Smooth muscle cell (in vitro differentiated cells): ENCODE measurements around the gene ETNK2. TPM values are rescaled to one million over a fixed set of nuclear protein-coding genes. Genes with fewer than 3 reads are reported as not detected.
"Not testable (repeated sequence)": the region's sequence is repeated elsewhere in the genome, so short reads cannot be mapped to it uniquely, and the experiment has no call there.

ENCODE experiments used
- DNase-seq: peaks from one replicate; lab custom pipeline; 2025; ENCODE audit not compliant: unreplicated experiment; lab: John Stamatoyannopoulos, UW
- H2AFZ ChIP-seq: fragments of 200-600 bp; sonication (generic); 2 replicates; pipeline ENCODE4 v1.6.0; 2016; ENCODE audit warnings: antibody characterized with exemption, low read depth, mild to moderate bottlenecking
- H3F3A ChIP-seq: fragments of 200-600 bp; sonication (generic); 2 replicates; pipeline ENCODE4 v1.6.0; 2017; ENCODE audit warnings: antibody characterized with exemption, low read depth
- H3K27ac ChIP-seq: fragments of 200-600 bp; sonication (generic); 2 replicates; pipeline ENCODE4 v1.5.1; 2016; ENCODE audit warnings: low read depth, mild to moderate bottlenecking
- H3K27me3 ChIP-seq: fragments of 200-600 bp; sonication (generic); 2 replicates; pipeline ENCODE4 v1.6.1; 2016; ENCODE audit warnings: low read depth, mild to moderate bottlenecking
- H3K36me3 ChIP-seq: fragments of 200-600 bp; sonication (generic); 2 replicates; pipeline ENCODE4 v1.5.1; 2016; ENCODE audit warnings: low read depth
- H3K4me1 ChIP-seq: fragments of 200-600 bp; sonication (generic); 2 replicates; pipeline ENCODE4 v1.5.1; 2016; ENCODE audit warnings: low read depth
- H3K4me2 ChIP-seq: fragments of 200-600 bp; sonication (generic); 2 replicates; pipeline ENCODE4 v1.6.0; 2016; ENCODE audit warnings: mild to moderate bottlenecking
- H3K4me3 ChIP-seq: fragments of 200-600 bp; sonication (generic); 2 replicates; pipeline ENCODE4 v1.5.1; 2016; ENCODE audit warnings: mild to moderate bottlenecking
- H3K79me2 ChIP-seq: fragments of 200-600 bp; sonication (generic); 2 replicates; pipeline ENCODE4 v1.6.0; 2016; ENCODE audit warnings: low read depth, mild to moderate bottlenecking
- H3K9ac ChIP-seq: fragments of 200-600 bp; sonication (generic); 2 replicates; pipeline ENCODE4 v1.6.0; 2016; ENCODE audit warnings: low read depth
- H3K9me3 ChIP-seq: fragments of 200-600 bp; sonication (generic); replicated peaks from 2 replicates; pipeline ENCODE4 v1.5.1; 2016; ENCODE audit warnings: low read depth
- H4K20me1 ChIP-seq: fragments of 200-600 bp; sonication (generic); 2 replicates; pipeline ENCODE4 v1.6.0; 2016; ENCODE audit warnings: low read depth
- CTCF ChIP-seq: fragments of 200-600 bp; sonication (generic); IDR thresholded peaks from 2 replicates; pipeline ENCODE4 v1.5.1; 2017; ENCODE audit warnings: borderline replicate concordance, mild to moderate bottlenecking, antibody characterized with exemption; ENCODE audit not compliant: insufficient read depth, poor library complexity, severe bottlenecking
- WGBS: methylation state at CpG from one replicate; pipeline ENCODE4 v1.1.7; 2016; ENCODE audit warnings: low lambda C conversion rate; 5-methylcytosine and 5-hydroxymethylcytosine counted together
- polyA plus RNA-seq: library from polyadenylated mRNA; unstranded; fragments of >200 nt; fragmentation: Nextera tagmentation; extraction: Ambion mirVana; gene quantifications from 2 replicates; pipeline ENCODE4 v1.2.1, GENCODE V29; 2016
- total RNA-seq: library from RNA; depleted of rRNA; stranded (reverse); fragments of >200 nt; gene quantifications from 2 replicates; pipeline ENCODE4 v1.2.3, GENCODE V29; 2014

The ETNK2 gene
- total and polyA plus RNA-seq, 2 experiments from 2014 or later, result 8.9 to 21.4 TPM

GRCh38 chr1:204102739-204103430, 49.0 kb downstream of the ETNK2 start:
- Histone ChIP-seq H3F3A (no peaks in the 10 kb centered on the region), H3K36me3 (no peaks in the 10 kb centered on the region), H3K27ac (no peak overlapping the region), H4K20me1 (no peaks in the 10 kb centered on the region), H3K9me3 (no peaks in the 10 kb centered on the region), H3K4me1 (peaks cover 16% of the 10 kb centered on the region), H3K79me2 (peaks cover 5% of the 10 kb centered on the region), H3K4me3 (no peak overlapping the region), H3K9ac (no peak overlapping the region), H3K4me2 (no peak overlapping the region), H3K27me3 (no peaks in the 10 kb centered on the region), H2AFZ (no peak overlapping the region)
- 42% methylated on average over 3 of the region's 3 CpGs for WGBS
- no peak for TF ChIP-seq CTCF
- no peak for DNase-seq

GRCh38 chr1:204102029-204102611, 49.7 kb downstream of the ETNK2 start:
- Histone ChIP-seq H3K27ac (no peak overlapping the region), H3K4me2 (no peak overlapping the region), H3K4me1 (peaks cover 12% of the 10 kb centered on the region), H3K9me3 (no peaks in the 10 kb centered on the region), H2AFZ (no peak overlapping the region), H3K4me3 (no peak overlapping the region), H3K27me3 (no peaks in the 10 kb centered on the region), H3K9ac (no peak overlapping the region), H3K79me2 (peaks cover 5% of the 10 kb centered on the region), H4K20me1 (no peaks in the 10 kb centered on the region), H3F3A (no peaks in the 10 kb centered on the region), H3K36me3 (no peaks in the 10 kb centered on the region)
- no peak for TF ChIP-seq CTCF
- DNase-seq, result no peak
- WGBS, result 66% methylated on average over 13 of the region's 13 CpGs

GRCh38 chr1:204099754-204100153, 52.1 kb downstream of the ETNK2 start:
- H3K4me3 ChIP-seq, H2AFZ ChIP-seq, H3K4me2 ChIP-seq, H3K36me3 ChIP-seq, H3K79me2 ChIP-seq, H4K20me1 ChIP-seq, H3K9ac ChIP-seq, H3K27me3 ChIP-seq, H3F3A ChIP-seq, DNase-seq, H3K27ac ChIP-seq, H3K9me3 ChIP-seq: not testable (repeated sequence)
- WGBS, result 100% methylated on average over 2 of the region's 2 CpGs
- H3K4me1 ChIP-seq, result peaks cover 21% of the 10 kb centered on the region

- Histone ChIP-seq H3K4me3 (no peak overlapping the region), H3K9ac (no peak overlapping the region), H3K27me3 (no peaks in the 10 kb centered on the region), H3K27ac (no peak overlapping the region), H3K4me2 (no peak overlapping the region), H3F3A (no peaks in the 10 kb centered on the region), H3K79me2 (peaks cover 5% of the 10 kb centered on the region), H3K36me3 (no peaks in the 10 kb centered on the region), H3K4me1 (peaks cover 22% of the 10 kb centered on the region), H3K9me3 (no peaks in the 10 kb centered on the region), H4K20me1 (no peaks in the 10 kb centered on the region), H2AFZ (no peak overlapping the region)
- TF ChIP-seq CTCF, result no peak
- 97% methylated on average over 4 of the region's 4 CpGs for WGBS
- DNase-seq, result no peak
These were observed 53.2 kb downstream of the ETNK2 start for GRCh38 chr1:204098683-204099082.
